Activated naive CD4-positive, alpha-beta T cell treated with anti-CD3 and anti-CD28 coated beads, Interleukin-2, amount 10 ng/mL, durations not matched to agents 7 days and 5 days (primary cell): ENCODE results near the gene INTS15.

ENCODE experiments used
- CTCF ChIA-PET: fragments of 350-600 bp; sonication (Branson Sonifier 250); formaldehyde crosslinking; loops from one replicate; lab custom pipeline; 2021; ENCODE audit warnings: antibody characterized with exemption; lab: Charles Lee
- DNase-seq: peaks from one replicate; pipeline ENCODE4 v3.0.0-alpha.2; 2020
- H3K27ac Mint-ChIP-seq: one replicate; pipeline ENCODE4 v1.8.0; 2021; ENCODE audit warnings: mild to moderate bottlenecking, moderate library complexity, mixed read lengths
- H3K27me3 Mint-ChIP-seq: one replicate; pipeline ENCODE4 v1.8.0; 2021; ENCODE audit warnings: mild to moderate bottlenecking, mixed read lengths
- H3K36me3 Mint-ChIP-seq: one replicate; pipeline ENCODE4 v1.8.0; 2021; ENCODE audit warnings: mixed read lengths
- H3K4me1 Mint-ChIP-seq: one replicate; pipeline ENCODE4 v1.8.0; 2021; ENCODE audit warnings: mixed read lengths
- H3K4me3 Mint-ChIP-seq: one replicate; pipeline ENCODE4 v1.8.0; 2021; ENCODE audit warnings: mild to moderate bottlenecking, moderate library complexity, mixed read lengths
- H3K9me3 Mint-ChIP-seq: one replicate; pipeline ENCODE4 v1.8.0; 2021; ENCODE audit warnings: mixed read lengths

Gene INTS15

DNA sequence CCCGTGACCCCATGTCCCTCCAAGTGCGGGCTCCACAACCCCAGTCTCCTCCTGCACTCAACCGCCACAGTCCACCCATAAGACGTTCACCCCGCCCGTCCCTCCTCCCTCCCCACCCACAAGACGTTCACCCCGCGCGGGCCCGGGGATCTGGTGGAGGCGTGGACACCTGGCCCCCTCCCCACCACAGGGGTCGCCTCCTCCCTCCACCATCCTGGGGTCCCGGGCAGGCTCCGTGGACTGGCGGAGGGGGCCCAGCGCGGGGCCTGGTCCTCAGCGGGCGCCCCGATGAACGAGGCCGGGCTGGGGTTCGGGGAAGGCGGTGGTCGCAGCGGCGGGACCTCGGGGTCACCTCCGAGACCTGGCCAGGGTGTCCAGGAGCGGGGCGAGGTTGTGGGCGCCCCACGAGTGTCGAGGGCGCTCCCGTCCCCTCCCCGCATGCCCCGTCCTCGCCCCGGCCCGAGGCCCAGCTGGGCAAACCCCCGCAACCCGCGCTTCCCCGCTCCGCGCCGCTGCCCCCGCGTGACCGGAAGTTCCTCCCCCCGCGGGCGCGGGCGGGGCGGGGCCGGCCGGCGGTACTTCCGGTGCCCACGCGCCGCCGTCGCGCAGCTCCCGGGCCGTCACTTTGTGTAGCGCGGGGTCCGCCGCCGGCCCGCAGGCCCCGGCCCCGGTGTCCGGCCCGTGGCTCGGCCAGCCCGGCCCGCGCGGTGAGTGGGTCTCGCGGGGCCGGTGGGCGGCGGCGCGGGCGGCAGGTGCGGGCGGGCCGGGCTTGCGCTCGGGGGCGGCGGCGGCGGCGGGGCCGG, 47.1 kb downstream of the INTS15 start, which contains the start of gene ZNF316:
Gene ZNF316, plus strand, starts transcription at position 578 of the 803 bp plus-strand sequence. CDS start 5,092 bp downstream, outside the sequence.
- Mint-ChIP-seq H3K4me3 (peak within 1 kb of the TSS; percentile 82), H3K4me1 (peaks cover 29% of the 10 kb centered on the region), H3K27me3 (peaks cover 9% of the 10 kb centered on the region), H3K27ac (peak within 1 kb of the TSS; percentile 87), H3K9me3 (peaks cover 5% of the 10 kb centered on the region), H3K36me3 (peaks cover 27% of the 10 kb centered on the region)
- CTCF ChIA-PET, result no interaction called here
- peak; percentile 72 for DNase-seq

DNA sequence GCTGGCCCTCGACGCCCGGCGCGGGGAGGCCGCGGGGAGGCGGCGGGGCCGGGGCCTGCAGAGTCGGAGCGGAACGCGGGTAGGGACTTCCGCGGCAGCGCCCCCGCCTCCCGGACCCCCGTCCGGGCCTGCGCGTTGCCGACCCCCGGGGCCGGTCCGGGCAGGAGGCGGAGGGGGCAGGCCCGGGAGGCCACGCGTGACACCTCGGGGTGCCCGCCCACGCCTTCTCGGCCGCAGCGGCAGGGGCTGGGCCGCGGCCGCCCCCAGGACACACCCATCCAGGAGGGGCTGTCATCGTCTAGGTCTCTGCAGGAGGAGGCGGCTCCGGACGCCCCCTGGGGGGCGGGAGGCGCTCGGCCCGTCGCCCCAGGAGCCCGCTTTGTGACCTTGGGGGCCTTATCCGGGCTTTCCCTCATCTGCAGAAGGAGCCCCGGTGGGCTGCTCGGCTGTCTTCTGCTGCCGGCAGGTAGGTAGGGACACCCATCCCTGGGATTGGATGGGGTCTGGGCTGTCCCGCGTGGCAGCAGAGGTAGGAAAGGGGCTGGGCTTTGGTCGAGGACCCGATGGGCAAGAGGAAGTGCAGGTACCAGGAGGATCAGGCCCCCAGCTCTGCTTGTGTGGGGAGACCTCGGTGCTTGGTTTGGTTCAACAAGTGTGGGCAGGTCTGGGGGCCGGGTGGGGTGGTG, 47.9 kb downstream of the INTS15 start:
- H3K9me3 Mint-ChIP-seq, result peaks cover 5% of the 10 kb centered on the region
- peaks cover 34% of the 10 kb centered on the region for H3K36me3 Mint-ChIP-seq
- H3K27ac Mint-ChIP-seq, result peak overlapping the region; percentile 87
- peak; percentile 73 for DNase-seq
- CTCF ChIA-PET, result no interaction called here
- peak overlapping the region; percentile 82 for H3K4me3 Mint-ChIP-seq
- peaks cover 29% of the 10 kb centered on the region for H3K4me1 Mint-ChIP-seq
- peaks cover 9% of the 10 kb centered on the region for H3K27me3 Mint-ChIP-seq

DNA sequence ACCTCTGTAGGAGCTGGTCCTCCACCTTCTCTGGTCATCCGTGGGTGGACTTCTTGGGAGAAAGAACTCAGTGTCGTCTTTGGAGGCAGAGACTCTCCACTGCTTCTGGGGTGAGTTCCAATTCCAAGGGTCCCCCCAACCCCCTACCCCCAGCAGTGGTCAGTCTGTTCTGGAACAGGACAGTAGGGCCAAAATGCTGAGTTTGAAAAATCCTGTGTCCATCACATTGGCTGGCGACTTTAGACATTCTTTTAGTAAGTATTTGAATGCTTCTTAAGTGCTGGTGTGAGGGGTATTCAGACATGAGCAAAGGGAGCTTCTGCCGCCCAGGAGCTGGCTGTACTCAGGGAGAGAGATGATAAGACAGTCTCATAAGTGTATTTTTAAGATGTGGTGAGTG, 49.2 kb downstream of the INTS15 start:
- peaks cover 43% of the 10 kb centered on the region for H3K36me3 Mint-ChIP-seq
- H3K4me3 Mint-ChIP-seq, result peak overlapping the region; percentile 82
- H3K4me1 Mint-ChIP-seq, result peaks cover 29% of the 10 kb centered on the region
- H3K9me3 Mint-ChIP-seq, result peaks cover 5% of the 10 kb centered on the region
- peaks cover 5% of the 10 kb centered on the region for H3K27me3 Mint-ChIP-seq
- peak overlapping the region; percentile 50 for H3K27ac Mint-ChIP-seq
- CTCF ChIA-PET, result interaction anchor here (1.4 kb wide), 1 partner anchor 48 kb away, joined by 3 read pairs; no protein-coding TSS in a partner anchor
- no peak for DNase-seq

DNA sequence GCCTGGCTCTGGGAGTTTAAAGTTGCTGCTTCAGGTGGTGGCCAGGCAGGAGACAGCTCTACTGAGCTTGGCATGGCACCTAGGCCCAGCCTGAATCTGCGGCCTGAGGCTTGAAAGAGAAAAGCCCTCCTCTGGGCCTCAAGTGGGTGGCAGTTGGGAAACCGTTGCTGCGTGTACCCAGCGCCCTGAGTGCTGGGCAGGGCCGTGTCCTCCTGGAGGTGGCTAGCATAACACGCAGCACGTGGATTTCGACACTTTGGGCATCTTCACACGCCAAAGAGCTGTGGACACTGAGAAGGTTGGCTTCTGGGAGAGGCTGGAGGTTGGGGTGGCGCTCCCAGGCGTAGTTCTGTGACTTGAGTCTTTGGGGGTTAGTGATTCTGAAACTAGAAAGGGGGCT, 49.8 kb downstream of the INTS15 start:
- H3K27ac Mint-ChIP-seq, result no peak overlapping the region
- H3K36me3 Mint-ChIP-seq, result peaks cover 48% of the 10 kb centered on the region
- CTCF ChIA-PET, result interaction anchor here (1.4 kb wide), 1 partner anchor 48 kb away, joined by 3 read pairs; no protein-coding TSS in a partner anchor
- no peaks in the 10 kb centered on the region for H3K27me3 Mint-ChIP-seq
- DNase-seq, result no peak
- H3K4me3 Mint-ChIP-seq, result no peak overlapping the region
- peaks cover 29% of the 10 kb centered on the region for H3K4me1 Mint-ChIP-seq
- peaks cover 5% of the 10 kb centered on the region for H3K9me3 Mint-ChIP-seq

DNA sequence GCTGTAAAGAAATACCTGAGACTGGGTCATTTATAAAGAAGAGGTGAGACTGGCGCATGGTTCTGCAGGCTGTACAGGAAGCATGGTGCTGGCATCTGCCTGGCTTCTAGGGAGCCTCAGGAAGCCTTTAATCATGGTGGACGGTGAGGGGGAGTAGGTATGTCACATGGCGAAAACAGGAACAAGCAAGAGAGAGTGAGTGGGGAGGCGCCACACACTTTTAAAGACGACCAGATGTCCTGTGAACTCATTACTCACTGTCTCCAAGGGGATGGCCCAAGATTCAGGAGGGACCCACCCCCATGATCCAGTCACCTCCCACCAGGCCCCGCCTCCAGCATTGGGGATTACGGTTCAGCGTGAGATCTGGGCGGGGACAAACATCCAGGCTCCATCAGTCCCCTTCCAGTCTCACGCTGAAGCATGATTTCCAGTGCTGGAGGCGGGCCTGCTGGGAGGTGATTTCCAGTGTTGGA, 50.5 kb downstream of the INTS15 start:
- peaks cover under 1% of the 10 kb centered on the region for H3K9me3 Mint-ChIP-seq
- H3K27me3 Mint-ChIP-seq, result no peaks in the 10 kb centered on the region
- peaks cover 54% of the 10 kb centered on the region for H3K36me3 Mint-ChIP-seq
- CTCF ChIA-PET, result no interaction called here
- H3K4me3 Mint-ChIP-seq, result no peak overlapping the region
- no peak for DNase-seq
- peak overlapping the region; percentile 53 for H3K27ac Mint-ChIP-seq
- H3K4me1 Mint-ChIP-seq, result peaks cover 29% of the 10 kb centered on the region

DNA sequence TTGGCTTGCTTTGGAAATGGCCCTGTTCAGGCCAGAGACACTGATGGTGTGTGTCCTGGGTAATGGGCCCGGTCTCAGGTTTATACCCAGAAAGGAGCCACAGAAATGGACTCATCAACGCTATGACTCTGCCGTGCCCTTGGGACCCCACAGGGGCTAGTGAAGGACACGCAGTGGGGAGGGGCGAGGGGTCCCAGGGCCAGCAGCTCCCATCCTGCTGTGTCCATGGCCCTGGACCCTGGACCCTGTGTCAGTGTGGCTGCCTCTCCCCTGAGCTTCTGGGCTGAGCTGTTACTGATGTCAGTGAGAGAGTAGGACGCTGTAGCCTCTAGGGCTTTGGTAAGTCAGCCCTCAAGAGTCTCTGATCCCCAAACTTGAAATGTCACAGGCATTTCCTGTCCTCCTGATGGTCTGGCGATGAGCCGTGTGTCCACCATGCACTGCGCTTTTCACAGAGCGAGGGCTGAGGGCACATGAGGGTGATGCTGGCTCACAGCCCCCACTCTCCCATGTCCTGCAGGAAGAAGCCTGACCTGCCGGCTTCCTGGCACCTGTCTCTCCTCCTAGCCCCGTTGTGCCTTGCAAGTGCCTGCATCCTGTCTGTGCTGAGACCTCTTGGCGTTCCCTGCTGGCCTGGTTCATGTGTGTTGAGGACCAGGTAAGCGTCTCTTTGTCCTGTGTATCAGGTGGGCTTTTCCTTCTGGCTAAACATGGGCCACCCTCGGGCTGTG, 51.6 kb downstream of the INTS15 start:
- H3K36me3 Mint-ChIP-seq, result peaks cover 62% of the 10 kb centered on the region
- H3K27me3 Mint-ChIP-seq, result no peaks in the 10 kb centered on the region
- no peaks in the 10 kb centered on the region for H3K9me3 Mint-ChIP-seq
- peak overlapping the region; percentile 28 for H3K27ac Mint-ChIP-seq
- H3K4me1 Mint-ChIP-seq, result peaks cover 27% of the 10 kb centered on the region
- CTCF ChIA-PET, result no interaction called here
- H3K4me3 Mint-ChIP-seq, result no peak overlapping the region
- DNase-seq, result no peak

DNA sequence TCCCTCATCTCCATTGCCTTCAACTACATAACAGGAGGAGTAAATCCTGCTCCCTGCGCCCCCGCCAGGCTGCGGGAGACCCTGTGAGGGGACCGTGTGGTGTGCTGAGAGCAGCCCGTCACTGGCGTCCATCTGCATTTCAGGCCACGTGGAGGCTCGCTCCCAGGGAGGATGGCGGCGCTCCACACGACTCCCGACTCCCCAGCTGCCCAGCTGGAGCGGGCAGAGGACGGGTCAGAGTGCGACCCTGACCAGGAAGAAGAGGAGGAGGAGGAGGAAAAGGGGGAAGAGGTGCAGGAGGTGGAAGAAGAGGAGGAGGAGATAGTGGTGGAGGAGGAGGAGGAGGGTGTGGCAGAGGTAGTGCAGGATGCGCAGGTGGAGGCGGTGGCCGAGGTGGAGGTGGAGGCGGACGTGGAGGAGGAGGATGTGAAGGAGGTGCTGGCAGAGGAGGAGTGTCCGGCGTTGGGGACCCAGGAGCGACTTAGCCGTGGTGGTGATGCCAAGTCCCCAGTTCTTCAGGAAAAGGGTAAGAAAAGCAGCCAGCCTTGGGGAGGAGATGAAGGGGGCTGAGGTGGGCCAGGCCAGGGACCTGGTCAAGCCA, 52.5 kb downstream of the INTS15 start:
- DNase-seq, result no peak
- Mint-ChIP-seq H3K36me3 (peaks cover 70% of the 10 kb centered on the region), H3K27ac (no peak overlapping the region), H3K4me3 (no peak overlapping the region), H3K9me3 (no peaks in the 10 kb centered on the region), H3K4me1 (peaks cover 25% of the 10 kb centered on the region), H3K27me3 (no peaks in the 10 kb centered on the region)
- CTCF ChIA-PET, result no interaction called here

DNA sequence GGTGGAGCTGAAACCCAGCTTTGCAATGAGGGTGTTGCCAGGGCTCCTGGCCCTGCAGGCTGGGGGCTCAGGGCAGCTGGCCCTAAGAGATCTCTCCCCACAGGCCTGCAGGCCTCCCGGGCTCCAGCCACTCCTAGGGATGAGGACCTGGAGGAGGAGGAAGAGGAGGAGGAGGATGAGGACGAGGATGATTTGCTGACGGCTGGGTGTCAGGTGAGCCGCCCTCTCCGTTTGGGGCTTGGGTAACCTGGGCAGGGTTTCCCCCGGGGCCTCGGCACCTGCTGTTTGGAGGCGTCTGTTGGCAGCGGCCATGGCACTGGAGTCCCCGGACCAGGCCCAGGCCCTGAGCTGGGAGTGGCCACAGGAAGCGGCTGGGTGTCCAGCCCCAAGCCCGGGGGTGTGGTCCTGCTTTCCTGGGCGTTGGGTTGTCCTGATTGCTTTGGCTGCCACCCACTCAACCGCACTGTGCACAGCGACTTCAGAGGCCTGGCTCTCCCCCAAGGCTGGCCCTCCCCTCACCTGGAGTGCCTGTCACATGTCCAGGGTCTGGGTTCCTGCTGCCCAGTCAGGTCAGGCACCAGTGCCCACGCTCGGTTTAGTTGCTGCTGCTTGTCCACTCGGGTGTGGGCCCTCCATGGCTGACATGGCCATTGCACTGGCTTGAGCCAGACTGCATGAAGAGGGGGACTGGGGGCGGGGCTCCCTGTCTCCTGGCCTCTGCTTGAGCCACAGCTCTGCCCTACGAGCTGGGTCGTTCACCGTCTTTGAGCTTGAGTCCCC, 53.2 kb downstream of the INTS15 start:
- CTCF ChIA-PET, result no interaction called here
- Mint-ChIP-seq H3K36me3 (peaks cover 70% of the 10 kb centered on the region), H3K27me3 (no peaks in the 10 kb centered on the region), H3K4me1 (peaks cover 22% of the 10 kb centered on the region), H3K27ac (no peak overlapping the region), H3K4me3 (no peak overlapping the region), H3K9me3 (no peaks in the 10 kb centered on the region)
- DNase-seq, result no peak

DNA sequence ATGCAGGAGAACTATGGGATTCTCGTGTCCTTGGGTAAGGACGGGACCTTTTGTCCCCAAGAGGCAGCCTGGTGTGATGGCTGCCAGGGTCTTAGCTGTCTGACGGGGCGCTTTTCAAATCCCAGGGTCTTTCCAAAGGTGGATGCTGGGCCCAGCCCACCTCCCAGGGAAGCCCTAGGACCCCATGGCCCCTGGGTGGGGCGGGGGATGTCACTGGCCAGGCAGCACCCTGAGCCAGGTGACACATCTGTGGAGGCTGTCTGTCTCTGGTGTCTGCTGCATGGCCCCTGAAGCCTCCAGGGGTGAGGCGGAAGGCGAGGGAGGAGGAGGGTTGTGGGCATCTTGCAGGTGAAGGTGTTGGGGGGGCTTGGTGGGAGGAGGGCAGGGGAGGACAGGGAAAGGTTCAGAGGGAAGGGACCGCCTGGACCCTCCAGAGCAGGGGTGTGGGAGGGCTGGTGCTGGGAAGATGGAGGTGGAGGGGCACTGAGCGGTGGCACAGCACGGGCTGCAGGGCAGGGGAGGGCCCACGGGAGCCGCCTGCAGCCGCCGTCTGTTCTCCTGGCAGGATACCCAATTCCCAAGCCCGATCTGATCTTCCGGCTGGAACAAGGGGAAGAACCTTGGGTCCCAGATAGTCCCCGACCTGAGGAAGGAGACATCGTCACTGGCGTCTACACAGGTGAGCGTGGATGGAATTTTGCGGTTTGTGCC, 54.2 kb downstream of the INTS15 start:
- Mint-ChIP-seq H3K4me1 (peaks cover 12% of the 10 kb centered on the region), H3K9me3 (no peaks in the 10 kb centered on the region), H3K27me3 (no peaks in the 10 kb centered on the region), H3K4me3 (no peak overlapping the region), H3K36me3 (peaks cover 73% of the 10 kb centered on the region), H3K27ac (no peak overlapping the region)
- CTCF ChIA-PET, result no interaction called here
- no peak for DNase-seq

DNA sequence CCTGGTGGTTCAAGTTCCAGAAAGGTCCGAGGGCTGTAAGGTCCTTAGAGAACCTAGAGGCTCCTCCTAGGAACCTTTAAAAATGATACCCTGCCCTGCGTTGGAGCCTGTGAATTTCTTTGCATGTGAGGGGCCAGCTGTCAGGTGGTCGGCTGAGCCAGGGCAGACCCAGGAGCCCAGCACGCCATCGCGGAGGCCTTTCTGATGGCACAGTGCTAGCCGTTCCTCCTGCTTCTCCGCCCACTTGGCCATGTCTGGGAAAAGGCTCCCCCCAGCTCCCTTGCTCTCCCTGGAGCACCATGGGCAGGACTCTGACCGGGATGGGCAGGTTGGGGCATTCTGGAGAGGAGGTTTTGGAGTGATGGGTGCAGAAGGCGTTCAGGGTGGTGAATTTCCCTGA, 54.9 kb downstream of the INTS15 start:
- H3K4me3 Mint-ChIP-seq, result no peak overlapping the region
- H3K27me3 Mint-ChIP-seq, result no peaks in the 10 kb centered on the region
- peaks cover 5% of the 10 kb centered on the region for H3K4me1 Mint-ChIP-seq
- no peak overlapping the region for H3K27ac Mint-ChIP-seq
- CTCF ChIA-PET, result no interaction called here
- DNase-seq, result no peak
- H3K36me3 Mint-ChIP-seq, result peaks cover 73% of the 10 kb centered on the region
- H3K9me3 Mint-ChIP-seq, result no peaks in the 10 kb centered on the region

DNA sequence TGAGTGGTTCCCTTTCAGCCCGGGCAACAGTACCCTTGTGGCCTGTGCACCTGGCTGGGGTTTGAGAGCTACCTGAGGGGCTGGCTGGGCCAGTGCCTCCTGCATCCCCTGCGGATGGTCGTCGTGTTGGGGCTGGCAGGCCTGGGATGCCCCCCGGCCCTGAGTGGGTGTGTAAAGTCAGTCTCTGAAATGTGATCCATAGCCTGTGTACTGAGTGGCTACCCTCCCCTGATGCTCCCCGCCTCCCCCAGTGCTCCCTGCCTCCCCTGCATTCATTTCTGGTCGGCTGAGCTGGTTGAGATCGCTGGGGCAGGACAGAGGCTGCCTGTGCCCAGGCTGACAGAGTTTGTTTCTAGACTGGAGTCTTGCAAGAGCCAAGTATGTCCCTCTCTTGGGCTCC, 56.6 kb downstream of the INTS15 start:
- CTCF ChIA-PET, result no interaction called here
- Mint-ChIP-seq H3K27ac (no peak overlapping the region), H3K36me3 (peaks cover 82% of the 10 kb centered on the region), H3K4me3 (no peak overlapping the region), H3K4me1 (no peaks in the 10 kb centered on the region), H3K9me3 (peaks cover 9% of the 10 kb centered on the region), H3K27me3 (no peaks in the 10 kb centered on the region)
- DNase-seq, result no peak

DNA sequence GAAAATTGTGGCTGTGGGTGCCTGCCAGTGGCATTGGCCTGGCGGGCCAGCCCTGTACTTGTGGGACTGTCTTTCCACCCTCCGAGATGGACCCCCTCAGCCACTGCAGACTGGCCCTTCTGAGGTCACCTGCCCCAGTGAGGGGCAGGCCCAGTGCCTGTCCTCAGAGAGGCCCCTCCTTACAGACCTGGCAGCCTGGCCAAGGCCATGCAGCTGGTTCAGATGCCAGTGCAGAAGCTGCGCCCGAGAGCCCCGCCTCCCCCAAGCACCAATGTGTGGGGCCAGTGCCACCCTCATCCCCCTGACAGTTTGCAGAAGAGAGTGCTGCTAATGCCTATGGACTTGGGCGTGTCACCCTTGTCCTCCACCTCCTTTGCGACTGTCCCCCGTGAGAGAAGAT, 57.3 kb downstream of the INTS15 start:
- no peak overlapping the region for H3K27ac Mint-ChIP-seq
- peaks cover 81% of the 10 kb centered on the region for H3K36me3 Mint-ChIP-seq
- CTCF ChIA-PET, result no interaction called here
- no peaks in the 10 kb centered on the region for H3K4me1 Mint-ChIP-seq
- no peak overlapping the region for H3K4me3 Mint-ChIP-seq
- no peaks in the 10 kb centered on the region for H3K27me3 Mint-ChIP-seq
- DNase-seq, result no peak
- peaks cover 10% of the 10 kb centered on the region for H3K9me3 Mint-ChIP-seq

DNA sequence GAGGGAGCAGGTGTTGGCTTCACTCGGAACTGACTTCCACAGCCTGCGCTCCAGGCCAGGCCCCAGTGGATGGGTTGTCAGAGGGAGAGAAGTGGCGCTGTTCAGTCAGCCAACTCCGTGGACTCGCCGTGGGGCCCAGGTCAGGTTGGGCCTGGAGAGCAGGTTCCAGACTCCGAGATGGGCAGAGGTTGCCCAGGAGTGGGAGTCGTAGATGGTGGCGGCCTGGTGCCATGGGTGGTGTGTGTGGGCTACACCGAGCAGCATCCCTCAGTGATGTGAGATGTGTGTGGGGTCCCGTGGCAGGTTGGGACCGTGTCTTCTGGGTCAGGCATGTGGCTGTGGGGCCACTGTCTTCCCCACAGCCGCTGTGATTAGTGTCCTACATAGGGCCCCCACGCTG, 57.7 kb downstream of the INTS15 start:
- peaks cover 78% of the 10 kb centered on the region for H3K36me3 Mint-ChIP-seq
- no peaks in the 10 kb centered on the region for H3K27me3 Mint-ChIP-seq
- H3K27ac Mint-ChIP-seq, result no peak overlapping the region
- no peaks in the 10 kb centered on the region for H3K4me1 Mint-ChIP-seq
- CTCF ChIA-PET, result no interaction called here
- no peak overlapping the region for H3K4me3 Mint-ChIP-seq
- H3K9me3 Mint-ChIP-seq, result peaks cover 11% of the 10 kb centered on the region
- no peak for DNase-seq
